Central memory CD8-positive, alpha-beta T cell (primary cell): Measurements from ENCODE around the gene STUM.

Experiments
- ATAC-seq: fragments of 150-1000 bp; cut with Tn5 transposase; replicated peaks from 2 replicates; pipeline ENCODE4 v1.10.0; 2022; ENCODE audit warnings: mild to moderate bottlenecking, moderate FRiP score, moderate number of reproducible peaks; ENCODE audit not compliant: poor library complexity, severe bottlenecking; ENCODE audit errors: extremely low read depth
- DNase-seq, 2 donors: peaks; one replicate each; pipeline ENCODE4 v3.0.0; 2021; ENCODE audit warnings: low spot score in 2 of 2
- H3K27ac Mint-ChIP-seq: one replicate; pipeline ENCODE4 v1.8.0; 2022; ENCODE audit warnings: low read depth, mild to moderate bottlenecking, moderate library complexity, mixed read lengths
- H3K27me3 Mint-ChIP-seq: one replicate; pipeline ENCODE4 v1.8.0; 2022; ENCODE audit warnings: mixed read lengths
- H3K36me3 Mint-ChIP-seq: one replicate; pipeline ENCODE4 v1.8.0; 2022; ENCODE audit warnings: mild to moderate bottlenecking, moderate library complexity, mixed read lengths; ENCODE audit not compliant: insufficient read depth
- H3K4me1 Mint-ChIP-seq: one replicate; pipeline ENCODE4 v1.8.0; 2022; ENCODE audit warnings: mixed read lengths
- H3K4me3 Mint-ChIP-seq: one replicate; pipeline ENCODE4 v1.8.0; 2022; ENCODE audit warnings: mild to moderate bottlenecking, moderate library complexity, mixed read lengths
- H3K9me3 Mint-ChIP-seq: one replicate; pipeline ENCODE4 v1.8.0; 2022; ENCODE audit warnings: mixed read lengths

The STUM gene

GRCh38 chr1:226553924-226554282 lies 5.3 kb downstream of the STUM start:
- Mint-ChIP-seq H3K27ac (no peak overlapping the region), H3K27me3 (peaks cover 71% of the 10 kb centered on the region), H3K36me3 (no peaks in the 10 kb centered on the region), H3K4me1 (peaks cover 13% of the 10 kb centered on the region), H3K9me3 (no peaks in the 10 kb centered on the region), H3K4me3 (no peak overlapping the region)
- DNase-seq: no peak
- no peak for ATAC-seq

DNA sequence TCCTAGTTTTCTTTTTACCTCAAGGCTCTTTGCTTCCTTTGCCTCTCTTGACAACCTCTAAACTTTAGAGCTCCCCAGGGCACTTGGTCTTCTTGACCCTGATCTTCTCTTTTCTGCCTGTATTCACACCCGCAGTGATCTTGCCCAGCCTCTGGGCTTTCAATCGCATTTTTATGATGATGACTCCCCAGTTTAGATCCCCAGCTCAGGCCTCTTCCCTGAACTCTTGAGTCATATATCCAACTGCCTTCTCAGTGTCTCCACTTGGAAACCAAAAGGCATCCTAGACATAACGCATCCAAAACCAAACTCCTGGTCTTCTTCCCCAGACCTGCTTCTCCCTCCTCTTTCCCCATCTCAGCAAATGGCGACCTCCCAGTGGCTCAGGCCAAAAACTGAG lies 6.5 kb downstream of the STUM start:
- no peak overlapping the region for H3K4me3 Mint-ChIP-seq
- no peak for DNase-seq
- no peaks in the 10 kb centered on the region for H3K36me3 Mint-ChIP-seq
- no peak overlapping the region for H3K27ac Mint-ChIP-seq
- no peak for ATAC-seq
- no peaks in the 10 kb centered on the region for H3K9me3 Mint-ChIP-seq
- peaks cover 5% of the 10 kb centered on the region for H3K4me1 Mint-ChIP-seq
- H3K27me3 Mint-ChIP-seq: peaks cover 65% of the 10 kb centered on the region

GRCh38 chr1:226557424-226557823 lies 8.9 kb downstream of the STUM start:
- no peak for ATAC-seq
- Mint-ChIP-seq H3K4me1 (no peaks in the 10 kb centered on the region), H3K9me3 (no peaks in the 10 kb centered on the region)

GRCh38 chr1:226558036-226558650 lies 9.6 kb downstream of the STUM start:
- H3K4me1 Mint-ChIP-seq: no peaks in the 10 kb centered on the region
- peaks cover 34% of the 10 kb centered on the region for H3K27me3 Mint-ChIP-seq
- no peaks in the 10 kb centered on the region for H3K36me3 Mint-ChIP-seq
- DNase-seq (no peak), ATAC-seq (no peak)
- no peak overlapping the region for H3K27ac Mint-ChIP-seq
- H3K9me3 Mint-ChIP-seq: no peaks in the 10 kb centered on the region
- no peak overlapping the region for H3K4me3 Mint-ChIP-seq

More at GRCh38 chr1:226557424-226557823, 8.9 kb downstream of the STUM start:
- peaks cover 41% of the 10 kb centered on the region for H3K27me3 Mint-ChIP-seq
- H3K27ac Mint-ChIP-seq: no peak overlapping the region
- no peak overlapping the region for H3K4me3 Mint-ChIP-seq
- H3K36me3 Mint-ChIP-seq: no peaks in the 10 kb centered on the region
- no peak for DNase-seq

DNA sequence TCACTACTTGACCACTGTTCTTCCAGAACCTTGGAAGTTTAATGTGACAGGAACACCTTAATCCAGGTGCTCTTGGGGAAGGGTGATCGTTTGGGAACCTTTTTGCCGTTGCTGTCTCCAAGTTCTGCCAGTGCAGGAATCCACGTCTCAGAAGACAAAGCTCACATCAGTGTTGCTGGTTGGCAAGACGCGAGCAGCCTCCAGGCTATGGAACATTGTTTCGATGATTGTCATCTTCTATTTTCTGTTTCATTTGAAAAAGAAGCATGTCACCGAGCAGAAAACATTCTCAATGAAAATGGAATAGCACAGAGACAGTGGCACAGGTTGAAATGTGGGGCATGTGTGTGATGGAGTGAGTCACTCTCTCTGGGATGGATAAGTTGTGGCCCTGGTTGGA lies 11.7 kb downstream of the STUM start:
- no peak overlapping the region for H3K27ac Mint-ChIP-seq
- no peaks in the 10 kb centered on the region for H3K4me1 Mint-ChIP-seq
- no peak overlapping the region for H3K4me3 Mint-ChIP-seq
- no peaks in the 10 kb centered on the region for H3K9me3 Mint-ChIP-seq
- peaks cover 18% of the 10 kb centered on the region for H3K27me3 Mint-ChIP-seq
- no peak for DNase-seq
- ATAC-seq: no peak
- no peaks in the 10 kb centered on the region for H3K36me3 Mint-ChIP-seq

DNA sequence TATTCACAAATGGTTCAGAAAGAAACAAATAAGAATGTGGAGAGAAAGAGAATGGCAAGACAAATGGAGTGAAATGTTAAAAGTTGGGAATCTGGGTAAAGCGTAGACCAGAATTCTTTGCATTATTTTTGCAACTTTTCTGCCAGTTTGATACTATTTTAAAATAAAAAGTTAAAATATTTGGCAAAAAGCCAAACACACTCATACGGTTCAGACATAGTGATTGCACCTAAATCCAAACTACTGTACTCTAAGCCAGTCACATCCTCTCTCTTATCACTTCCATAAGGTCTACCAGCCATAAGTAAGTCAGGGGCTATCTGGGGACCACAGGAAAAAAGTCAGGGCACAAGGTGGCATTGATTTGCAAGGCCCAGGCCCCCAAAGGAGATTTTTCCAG lies 14.4 kb downstream of the STUM start:
- Mint-ChIP-seq H3K27ac (no peak overlapping the region), H3K9me3 (no peaks in the 10 kb centered on the region), H3K4me1 (no peaks in the 10 kb centered on the region), H3K27me3 (peaks cover 32% of the 10 kb centered on the region), H3K4me3 (no peak overlapping the region), H3K36me3 (no peaks in the 10 kb centered on the region)
- ATAC-seq: no peak
- no peak for DNase-seq

DNA sequence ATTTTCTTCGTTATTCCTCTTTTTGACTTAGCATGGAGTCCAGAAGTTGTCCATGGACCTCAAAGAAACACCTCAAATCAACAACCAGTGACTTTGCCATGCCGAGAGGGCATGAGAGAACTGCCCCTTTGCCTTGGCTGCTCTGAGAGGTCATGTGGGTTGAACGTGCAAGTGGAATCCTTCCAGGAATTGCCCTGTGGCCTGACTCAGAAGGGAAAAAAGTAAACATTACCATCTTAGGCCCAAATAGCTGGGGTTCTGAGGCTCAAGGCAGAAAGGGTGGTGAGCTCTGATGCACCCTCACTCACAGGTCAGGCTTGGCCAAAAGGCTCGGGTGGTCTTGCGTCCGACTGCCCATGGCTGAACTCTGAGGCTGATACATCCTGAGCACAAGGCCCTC lies 15.1 kb downstream of the STUM start:
- Mint-ChIP-seq H3K27ac (no peak overlapping the region), H3K9me3 (no peaks in the 10 kb centered on the region), H3K36me3 (no peaks in the 10 kb centered on the region), H3K4me1 (no peaks in the 10 kb centered on the region), H3K27me3 (peaks cover 35% of the 10 kb centered on the region), H3K4me3 (no peak overlapping the region)
- ATAC-seq: no peak
- no peak for DNase-seq

GRCh38 chr1:226565476-226565875 lies 16.9 kb downstream of the STUM start:
- ATAC-seq (no peak), DNase-seq (no peak)
- H3K4me3 Mint-ChIP-seq: no peak overlapping the region
- no peaks in the 10 kb centered on the region for H3K36me3 Mint-ChIP-seq
- H3K27me3 Mint-ChIP-seq: peaks cover 35% of the 10 kb centered on the region
- H3K9me3 Mint-ChIP-seq: no peaks in the 10 kb centered on the region
- no peak overlapping the region for H3K27ac Mint-ChIP-seq
- H3K4me1 Mint-ChIP-seq: no peaks in the 10 kb centered on the region

DNA sequence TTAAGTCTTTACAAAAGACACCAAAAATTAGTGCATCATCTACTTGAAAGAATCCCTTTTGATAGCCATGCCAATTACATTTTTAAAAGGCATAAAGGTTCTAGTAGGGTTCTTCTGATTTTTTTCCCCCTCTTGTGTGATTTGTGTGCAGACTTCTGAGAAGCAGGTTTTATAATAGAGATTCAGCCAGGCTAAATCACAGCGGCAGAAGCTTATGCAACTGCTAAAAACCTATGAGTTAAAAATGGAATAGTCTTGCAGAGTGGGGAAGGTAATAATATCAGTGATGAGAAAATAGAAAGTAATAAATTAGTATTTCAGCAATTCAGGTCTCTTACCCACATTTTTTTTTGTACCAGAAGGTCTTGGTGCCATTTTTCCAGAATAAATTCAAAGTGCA lies 17.7 kb downstream of the STUM start:
- H3K27ac Mint-ChIP-seq: no peak overlapping the region
- H3K4me3 Mint-ChIP-seq: no peak overlapping the region
- ATAC-seq: no peak
- H3K27me3 Mint-ChIP-seq: peaks cover 35% of the 10 kb centered on the region
- no peaks in the 10 kb centered on the region for H3K4me1 Mint-ChIP-seq
- no peaks in the 10 kb centered on the region for H3K9me3 Mint-ChIP-seq
- DNase-seq: no peak
- no peaks in the 10 kb centered on the region for H3K36me3 Mint-ChIP-seq

- DNase-seq (no peak), ATAC-seq (no peak)
- no peak overlapping the region for H3K27ac Mint-ChIP-seq
- no peak overlapping the region for H3K4me3 Mint-ChIP-seq
- no peaks in the 10 kb centered on the region for H3K36me3 Mint-ChIP-seq
- no peaks in the 10 kb centered on the region for H3K9me3 Mint-ChIP-seq
- no peaks in the 10 kb centered on the region for H3K4me1 Mint-ChIP-seq
- H3K27me3 Mint-ChIP-seq: peaks cover 35% of the 10 kb centered on the region
Measured at GRCh38 chr1:226566760-226567159, 18.2 kb downstream of the STUM start.

DNA sequence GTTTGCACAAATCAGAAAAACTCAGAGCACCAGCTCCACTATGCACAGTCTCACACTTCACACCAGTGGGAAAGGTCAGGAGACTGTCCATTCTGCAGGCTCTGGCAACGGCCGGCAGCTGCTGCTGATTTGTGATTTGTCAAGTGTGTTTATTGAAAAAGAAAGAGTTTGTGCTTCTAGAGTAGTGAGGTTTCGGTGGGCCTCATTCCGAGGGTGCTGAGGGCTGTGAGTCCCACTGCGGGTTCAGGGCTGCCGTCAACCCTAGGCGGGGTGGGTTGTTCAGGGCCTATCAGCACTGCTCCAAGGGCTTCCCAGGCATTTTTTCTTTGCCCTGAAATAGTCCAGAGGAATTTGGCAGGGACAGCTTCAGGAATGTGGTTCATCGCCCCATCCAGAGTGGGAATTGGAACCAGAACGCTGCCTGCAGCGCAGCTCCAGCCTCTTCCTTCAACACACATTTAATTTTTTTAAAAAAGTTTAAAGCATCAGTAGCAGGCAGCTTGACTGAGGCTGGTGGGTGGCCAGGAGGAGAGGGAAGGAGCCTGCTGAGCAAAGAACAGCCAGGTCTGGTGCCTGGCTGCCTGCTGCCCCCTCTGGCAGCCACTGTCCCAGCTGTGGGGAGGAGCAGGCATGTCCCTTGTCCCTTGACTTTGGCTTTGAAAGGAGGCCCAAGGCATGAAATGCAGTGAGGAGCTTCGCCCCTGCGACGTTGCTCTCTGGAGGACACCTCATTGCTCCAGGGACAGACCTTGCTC lies 19.7 kb downstream of the STUM start:
- H3K27me3 Mint-ChIP-seq: peaks cover 35% of the 10 kb centered on the region
- H3K4me3 Mint-ChIP-seq: no peak overlapping the region
- no peaks in the 10 kb centered on the region for H3K36me3 Mint-ChIP-seq
- ATAC-seq (no peak), DNase-seq (no peak)
- H3K9me3 Mint-ChIP-seq: no peaks in the 10 kb centered on the region
- H3K4me1 Mint-ChIP-seq: no peaks in the 10 kb centered on the region
- no peak overlapping the region for H3K27ac Mint-ChIP-seq

DNA sequence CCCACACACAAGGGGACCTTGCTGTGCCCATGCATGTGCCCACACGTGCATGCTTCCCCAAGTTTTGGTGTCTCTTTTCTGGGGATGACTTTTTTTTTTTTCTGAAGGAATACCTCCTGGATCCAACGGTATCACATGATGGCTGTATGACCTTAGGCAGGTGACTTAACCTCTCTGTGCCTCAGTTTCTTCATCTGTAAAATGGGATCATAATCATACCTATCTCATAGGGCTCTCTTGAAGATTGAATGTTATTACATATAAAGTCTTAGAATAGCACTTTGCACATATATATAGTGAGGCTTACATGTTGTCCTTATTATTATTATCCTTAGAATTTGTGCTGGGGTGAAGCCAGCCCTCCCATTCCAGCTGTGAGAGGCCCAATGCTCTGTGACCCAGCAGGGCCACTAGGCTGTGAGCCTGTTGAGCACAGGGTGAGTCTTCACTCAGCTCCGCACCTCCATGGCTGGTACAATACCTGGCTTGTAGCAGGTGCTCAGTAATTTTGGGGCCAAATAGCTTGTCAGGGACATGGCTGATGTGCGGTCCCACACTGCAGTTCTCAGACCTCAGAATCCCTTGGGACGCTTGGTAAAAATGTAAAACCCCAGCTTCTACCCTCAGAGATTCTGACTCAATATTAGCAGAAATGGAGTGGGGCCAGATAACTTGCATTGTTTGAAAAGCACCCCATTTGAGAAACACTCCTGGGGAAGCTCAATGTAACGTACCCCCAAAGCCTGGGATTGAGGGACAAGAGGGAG lies 20.6 kb downstream of the STUM start:
- H3K27me3 Mint-ChIP-seq: peaks cover 35% of the 10 kb centered on the region
- H3K4me1 Mint-ChIP-seq: no peaks in the 10 kb centered on the region
- H3K9me3 Mint-ChIP-seq: no peaks in the 10 kb centered on the region
- H3K27ac Mint-ChIP-seq: no peak overlapping the region
- ATAC-seq (no peak), DNase-seq (no peak)
- no peaks in the 10 kb centered on the region for H3K36me3 Mint-ChIP-seq
- no peak overlapping the region for H3K4me3 Mint-ChIP-seq
